ENCODE data around the gene MSI2.

MSI2 gene

GRCh38 chr17:57315061-57316015 lies 59.0 kb downstream of the MSI2 start:
- no peak for DNase-seq (ENCODE audit: low read depth in 3 of 3, low spot score in 1 of 3)

DNA sequence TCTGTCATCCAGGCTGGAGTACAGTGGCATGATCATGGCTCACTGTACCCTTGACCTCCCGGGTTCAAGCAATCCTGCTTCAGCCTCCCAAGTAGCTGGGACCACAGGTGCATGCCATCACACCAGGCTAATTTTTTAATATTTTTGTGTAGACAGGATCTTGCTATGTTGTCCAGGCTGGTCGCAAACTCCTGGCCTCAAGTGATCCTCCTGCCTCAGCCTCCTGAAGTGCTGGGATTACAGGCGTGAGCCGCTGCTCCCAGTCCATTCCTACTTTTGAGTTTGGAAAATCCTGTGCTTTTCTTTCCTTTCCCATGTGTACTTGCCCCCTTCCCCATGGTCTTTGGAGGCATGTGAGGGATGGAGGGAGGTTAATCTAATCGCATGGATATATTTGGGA lies 60.0 kb downstream of the MSI2 start:
- no peak for DNase-seq (ENCODE audit: low read depth in 3 of 3, low spot score in 1 of 3)

DNA sequence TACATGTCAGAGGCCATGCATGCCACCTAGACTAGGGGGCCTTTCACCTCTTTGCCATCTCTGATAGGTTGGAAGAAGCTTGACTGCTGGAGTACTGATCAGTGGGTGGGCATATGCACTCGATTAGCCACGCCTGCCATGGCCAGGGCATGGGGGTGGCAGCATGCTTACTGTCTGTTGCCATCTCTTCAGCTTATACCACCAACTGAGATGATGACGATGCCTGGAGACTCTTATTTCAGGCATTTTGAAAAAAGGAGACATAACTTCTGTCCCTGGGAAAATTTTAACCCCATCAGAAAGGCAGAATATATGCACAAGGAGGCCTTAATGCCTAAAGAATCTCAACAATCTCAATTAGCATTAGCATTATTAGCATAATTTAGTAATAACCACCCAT lies 60.8 kb downstream of the MSI2 start:
- no peak for DNase-seq (ENCODE audit: low read depth in 3 of 3, low spot score in 1 of 3)

DNA sequence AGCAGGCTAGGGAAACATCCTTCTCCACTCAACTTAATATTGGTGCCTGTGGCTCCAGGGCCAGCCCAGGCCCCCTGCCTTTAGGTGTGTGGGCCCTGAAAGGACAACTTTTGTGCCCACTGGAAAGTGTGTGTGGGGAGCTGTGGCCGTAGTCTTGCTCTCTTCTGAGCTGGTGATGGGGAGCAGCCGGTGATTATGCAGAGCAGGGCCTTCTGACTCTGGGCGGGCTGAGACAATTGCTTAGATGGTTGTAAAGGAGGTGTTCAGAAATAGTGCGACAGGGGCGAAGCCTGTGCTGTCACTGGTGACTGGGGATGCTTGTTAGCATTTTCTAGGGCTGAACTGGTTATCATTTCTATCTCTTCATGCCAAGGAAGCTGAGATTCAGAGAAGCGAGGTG lies 62.6 kb downstream of the MSI2 start:
- DNase-seq (ENCODE audit: low read depth in 3 of 3, low spot score in 1 of 3): no peak

DNA sequence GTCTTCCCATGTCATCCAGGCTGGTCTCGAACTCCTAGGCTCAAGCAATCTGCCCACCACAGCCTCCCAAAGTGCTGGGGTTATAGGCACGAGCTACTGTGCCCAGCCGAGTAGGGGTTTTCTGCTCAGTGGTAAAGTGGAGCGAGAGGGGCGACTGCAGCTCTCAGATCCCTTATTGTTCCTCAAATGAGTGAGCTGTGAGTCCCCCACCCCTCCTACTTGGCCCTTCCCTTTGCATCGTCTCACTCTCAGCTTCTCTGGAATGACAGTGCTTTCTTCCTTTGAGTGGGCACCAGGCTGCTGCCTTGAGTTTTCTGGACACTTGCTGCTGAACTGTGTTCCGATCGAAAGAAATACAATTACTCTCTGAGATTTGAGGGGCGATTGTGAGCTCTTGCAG lies 63.5 kb downstream of the MSI2 start:
- DNase-seq (ENCODE audit: low read depth in 3 of 3, low spot score in 1 of 3): no peak

- no peak for DNase-seq (ENCODE audit: low read depth in 3 of 3, low spot score in 1 of 3)
These were observed 67.1 kb downstream of the MSI2 start for GRCh38 chr17:57323391-57323790.

- DNase-seq (ENCODE audit: low read depth in 3 of 3, low spot score in 1 of 3): no peak
These were observed 67.7 kb downstream of the MSI2 start for GRCh38 chr17:57324060-57324459.

- no peak for DNase-seq (ENCODE audit: low read depth in 3 of 3, low spot score in 1 of 3)
These were observed 68.3 kb downstream of the MSI2 start for GRCh38 chr17:57324631-57325030.

DNA sequence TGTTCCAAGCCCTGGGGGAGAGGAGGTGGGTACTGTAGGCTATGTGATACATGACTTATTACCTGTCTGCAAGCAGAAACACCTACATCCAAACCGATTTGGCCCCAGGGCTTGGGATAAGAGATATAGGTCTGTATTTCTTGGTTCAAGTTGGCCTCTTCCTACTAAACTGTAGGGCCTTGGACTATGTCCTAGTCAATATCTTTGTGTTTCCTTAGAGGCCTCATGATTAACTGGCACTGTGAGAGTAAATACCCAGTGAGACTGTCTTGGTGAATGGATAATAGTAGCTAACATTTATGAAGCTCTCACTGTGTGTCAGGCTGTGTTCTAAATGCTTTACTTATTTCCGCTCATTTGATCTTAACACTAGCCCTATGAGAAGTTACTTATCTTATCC lies 70.0 kb downstream of the MSI2 start:
- DNase-seq (ENCODE audit: low read depth in 3 of 3, low spot score in 1 of 3): no peak

GRCh38 chr17:57326764-57327163 lies 70.4 kb downstream of the MSI2 start:
- DNase-seq (ENCODE audit: low read depth in 3 of 3, low spot score in 1 of 3): no peak

DNA sequence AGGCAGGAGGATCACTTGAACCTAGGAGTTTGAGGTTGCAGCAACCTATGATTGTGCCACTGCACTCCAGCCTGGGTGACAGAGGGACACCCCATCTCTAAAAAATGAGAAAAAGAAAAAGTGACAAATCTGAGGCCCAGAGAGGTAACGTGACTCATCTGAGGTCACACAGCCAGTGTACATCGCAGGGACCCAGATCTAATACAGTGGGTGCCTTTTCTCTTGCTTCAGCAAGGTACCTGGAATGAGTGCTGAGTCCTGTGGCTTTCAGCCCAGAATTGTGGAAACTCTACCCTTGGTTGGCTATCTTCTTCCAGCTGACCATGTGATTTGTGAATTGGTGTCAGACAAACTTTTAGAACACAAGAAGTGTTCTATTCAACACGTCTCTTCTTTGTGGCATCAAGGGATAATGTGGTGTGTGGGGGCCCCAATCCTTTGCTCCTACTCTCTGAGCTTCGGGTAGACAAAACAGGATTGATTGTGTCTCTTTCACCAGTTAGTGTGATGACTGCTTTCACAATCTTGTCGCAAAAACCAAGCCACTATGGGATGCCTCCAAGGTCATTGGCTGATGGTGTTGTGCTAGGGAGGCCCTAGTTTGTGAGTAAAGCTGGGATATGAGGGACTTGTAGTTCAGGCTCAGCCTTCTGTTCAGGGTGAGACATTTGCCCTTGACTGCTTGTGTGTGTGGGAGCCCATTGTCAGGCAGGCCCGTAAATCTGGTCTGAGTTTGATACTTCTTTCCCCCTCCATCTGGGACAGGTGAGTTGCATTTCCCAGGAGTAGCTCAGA lies 71.0 kb downstream of the MSI2 start:
- DNase-seq (ENCODE audit: low read depth in 3 of 3, low spot score in 1 of 3): no peak

GRCh38 chr17:57328109-57328882 lies 72.0 kb downstream of the MSI2 start:
- DNase-seq (ENCODE audit: low read depth in 3 of 3, low spot score in 1 of 3): no peak

GRCh38 chr17:57329380-57330214 lies 73.3 kb downstream of the MSI2 start:
- no peak for DNase-seq (ENCODE audit: low read depth in 3 of 3, low spot score in 1 of 3)

DNA sequence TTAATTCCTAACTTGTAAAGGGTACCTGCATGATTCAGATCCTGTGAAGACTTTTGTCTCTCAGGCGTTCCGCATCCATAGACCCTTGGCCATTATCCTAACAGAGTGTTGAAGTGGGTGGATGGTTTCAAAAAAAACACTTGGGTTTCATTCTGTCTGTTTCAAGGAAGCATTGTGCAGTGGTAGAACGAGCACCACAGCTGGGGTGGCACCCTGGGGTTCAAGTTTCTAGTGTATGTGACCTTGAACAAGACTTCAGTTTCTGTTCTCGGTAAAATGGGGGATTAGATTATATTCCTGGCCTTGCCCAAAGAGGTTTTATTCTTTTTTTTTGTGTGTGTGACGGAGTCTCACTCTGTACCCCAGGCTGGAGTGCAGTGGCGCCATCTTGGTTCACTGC lies 74.3 kb downstream of the MSI2 start:
- DNase-seq (ENCODE audit: low read depth in 3 of 3, low spot score in 1 of 3): no peak

- DNase-seq (ENCODE audit: low read depth in 3 of 3, low spot score in 1 of 3): no peak
These were observed 75.1 kb downstream of the MSI2 start for GRCh38 chr17:57331423-57331822.

GRCh38 chr17:57332501-57332900 lies 76.2 kb downstream of the MSI2 start:
- DNase-seq (ENCODE audit: low read depth in 3 of 3, low spot score in 1 of 3): no peak

DNA sequence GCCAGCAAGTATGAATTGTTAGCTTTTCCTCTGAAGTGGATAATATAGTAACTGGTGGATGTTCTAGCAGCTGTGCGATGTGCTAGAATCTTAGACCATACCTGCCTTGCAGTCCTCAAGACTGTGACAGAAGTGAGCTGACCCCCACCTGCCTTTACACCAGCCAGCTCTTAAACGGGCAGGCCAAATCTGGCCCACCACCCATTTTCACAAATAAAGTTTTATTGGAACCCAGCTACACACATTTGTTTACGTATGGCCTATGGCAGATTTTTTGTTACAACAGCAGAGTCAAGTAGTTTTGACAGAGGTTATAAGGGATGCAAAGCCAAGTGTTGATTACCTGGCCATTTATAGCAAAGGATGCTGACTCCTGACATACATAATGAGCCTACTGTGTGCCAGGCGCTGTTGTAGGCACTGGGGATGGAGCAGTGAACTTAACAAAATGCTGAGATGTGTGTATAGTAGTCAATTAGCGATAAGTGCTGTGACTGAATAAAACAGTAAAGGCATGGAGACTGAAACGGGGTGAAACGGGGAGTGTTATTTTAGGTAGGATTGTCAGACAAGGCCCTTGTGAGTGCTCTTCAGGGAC lies 79.0 kb downstream of the MSI2 start:
- DNase-seq (ENCODE audit: low read depth in 3 of 3, low spot score in 1 of 3): no peak

GRCh38 chr17:57337390-57337789 lies 81.1 kb downstream of the MSI2 start:
- no peak for DNase-seq (ENCODE audit: low read depth in 3 of 3, low spot score in 1 of 3)

- DNase-seq (ENCODE audit: low read depth in 3 of 3, low spot score in 1 of 3): no peak
These were observed 82.1 kb downstream of the MSI2 start for GRCh38 chr17:57338257-57338914.

Data from stimulated activated CD4-positive, alpha-beta T cell treated with anti-CD3 and anti-CD28 coated beads, TNF-alpha, amount 100 ng/mL, for 1 hour (primary cell).